Heart left ventricle (tissue), 13 donors: ENCODE measurements around the gene FGF23.

Experiments used
- POLR2A ChIP-seq, 2 donors: fragments of 450-650 bp; IDR thresholded peaks; one replicate each; pipeline ENCODE4 v1.6.1; 2017; ENCODE audit warnings: antibody characterized with exemption in 2 of 2, mild to moderate bottlenecking in 2 of 2, moderate library complexity in 2 of 2
- TF ChIP-seq, protein P1 (sequence below), 12 donors: fragments of 200-600 bp; sonication (generic) in 4 of 12; IDR thresholded peaks; one replicate each; pipeline versions ENCODE4 v1.5.0 to v1.8.0; 2018 to 2022; ENCODE audit warnings: antibody characterized with exemption in 12 of 12, mild to moderate bottlenecking in 5 of 12
- donor health status: ischemic (EF 13 %, LVEDD 7.1; RV severe dilation, severe dysfunction).
- donor health status: DM: no; HTN: yes; CAD: no.
- donor health status: DM: no; HTN: no; CAD: no.
- donor health status: ischemic (EF 25% LVEDD 6.9; RV normal size, moderate dysfunction).
- donor health status: ischemic (EF 25% LVEDD 5.7; RV mildly dilated, moderate dysfunction).
- donor health status: ischemic (EF 35%, LVEDD 5.7; RV mildly dilated, moderate dysfunction).
- donor health status: nonischemic (EF 11% LVEDD 7.7; RV severe dilation, severe dysfunction).
- donor health status: DM: yes; HTN: yes; CAD: no.
- donor health status: PGD.
- donor health status: ischemic (EF 29% LVEDD 5.4; RV normal size, mild dysfunction).
- donor health status: nonischemic (EF 23%, LVEDD 6.1; RV moderate dilation, normal function).

DNA sequence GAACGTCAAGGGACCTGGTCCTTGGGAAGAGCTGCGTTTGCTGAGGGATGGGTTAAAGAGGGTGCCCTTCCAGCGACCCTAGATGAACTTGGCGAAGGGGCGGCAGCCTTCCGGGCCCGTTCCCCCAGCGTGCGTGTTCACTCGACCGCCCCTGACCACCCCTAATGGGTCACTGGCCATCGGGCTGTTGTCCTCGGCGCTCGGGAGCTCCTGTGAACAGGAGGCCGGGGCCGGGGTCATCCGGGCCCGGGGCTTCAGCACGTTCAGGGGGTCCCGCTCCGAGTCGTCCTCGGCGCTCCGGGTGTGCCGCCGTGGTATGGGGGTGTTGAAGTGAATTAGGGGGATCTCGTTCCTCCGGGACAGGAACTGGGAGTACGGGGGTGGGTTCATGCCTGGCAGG is 9.2 kb downstream of the FGF23 start:
- no peak for TF ChIP-seq POLR2A (IDR thresholded peaks at IDR 0.05)
- TF ChIP-seq, protein P1, sequence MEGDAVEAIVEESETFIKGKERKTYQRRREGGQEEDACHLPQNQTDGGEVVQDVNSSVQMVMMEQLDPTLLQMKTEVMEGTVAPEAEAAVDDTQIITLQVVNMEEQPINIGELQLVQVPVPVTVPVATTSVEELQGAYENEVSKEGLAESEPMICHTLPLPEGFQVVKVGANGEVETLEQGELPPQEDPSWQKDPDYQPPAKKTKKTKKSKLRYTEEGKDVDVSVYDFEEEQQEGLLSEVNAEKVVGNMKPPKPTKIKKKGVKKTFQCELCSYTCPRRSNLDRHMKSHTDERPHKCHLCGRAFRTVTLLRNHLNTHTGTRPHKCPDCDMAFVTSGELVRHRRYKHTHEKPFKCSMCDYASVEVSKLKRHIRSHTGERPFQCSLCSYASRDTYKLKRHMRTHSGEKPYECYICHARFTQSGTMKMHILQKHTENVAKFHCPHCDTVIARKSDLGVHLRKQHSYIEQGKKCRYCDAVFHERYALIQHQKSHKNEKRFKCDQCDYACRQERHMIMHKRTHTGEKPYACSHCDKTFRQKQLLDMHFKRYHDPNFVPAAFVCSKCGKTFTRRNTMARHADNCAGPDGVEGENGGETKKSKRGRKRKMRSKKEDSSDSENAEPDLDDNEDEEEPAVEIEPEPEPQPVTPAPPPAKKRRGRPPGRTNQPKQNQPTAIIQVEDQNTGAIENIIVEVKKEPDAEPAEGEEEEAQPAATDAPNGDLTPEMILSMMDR (IDR thresholded peaks at IDR 0.05), result no peak
